ENCODE results near the gene ARID1B.

The ARID1B gene

GRCh38 chr6:157217198-157217893 is 440.2 kb downstream of the ARID1B start:
- POLR2A ChIA-PET: no interaction called here
- CTCF ChIA-PET: interaction anchor here (1.8 kb wide), 1 partner anchor 24 kb away, joined by 5 read pairs; no protein-coding TSS in a partner anchor
- TF ChIP-seq CTCF (IDR thresholded peaks at IDR 0.05; ENCODE audit: control extremely low read depth, extremely low read depth, low read depth, missing control alignments): no peak
- no peak for DNase-seq (ENCODE audit: extremely low spot score)

GRCh38 chr6:157217894-157218370 is 440.8 kb downstream of the ARID1B start:
- ChIA-PET CTCF (interaction anchor here (1.6 to 1.7 kb wide), 2 partner anchors 18 to 138 kb away, joined by 4 to 7 read pairs; no protein-coding TSS in a partner anchor), POLR2A (no interaction called here)
- TF ChIP-seq CTCF (IDR thresholded peaks at IDR 0.05; ENCODE audit: control extremely low read depth, extremely low read depth, low read depth, missing control alignments): no peak
- DNase-seq (ENCODE audit: extremely low spot score): no peak

DNA sequence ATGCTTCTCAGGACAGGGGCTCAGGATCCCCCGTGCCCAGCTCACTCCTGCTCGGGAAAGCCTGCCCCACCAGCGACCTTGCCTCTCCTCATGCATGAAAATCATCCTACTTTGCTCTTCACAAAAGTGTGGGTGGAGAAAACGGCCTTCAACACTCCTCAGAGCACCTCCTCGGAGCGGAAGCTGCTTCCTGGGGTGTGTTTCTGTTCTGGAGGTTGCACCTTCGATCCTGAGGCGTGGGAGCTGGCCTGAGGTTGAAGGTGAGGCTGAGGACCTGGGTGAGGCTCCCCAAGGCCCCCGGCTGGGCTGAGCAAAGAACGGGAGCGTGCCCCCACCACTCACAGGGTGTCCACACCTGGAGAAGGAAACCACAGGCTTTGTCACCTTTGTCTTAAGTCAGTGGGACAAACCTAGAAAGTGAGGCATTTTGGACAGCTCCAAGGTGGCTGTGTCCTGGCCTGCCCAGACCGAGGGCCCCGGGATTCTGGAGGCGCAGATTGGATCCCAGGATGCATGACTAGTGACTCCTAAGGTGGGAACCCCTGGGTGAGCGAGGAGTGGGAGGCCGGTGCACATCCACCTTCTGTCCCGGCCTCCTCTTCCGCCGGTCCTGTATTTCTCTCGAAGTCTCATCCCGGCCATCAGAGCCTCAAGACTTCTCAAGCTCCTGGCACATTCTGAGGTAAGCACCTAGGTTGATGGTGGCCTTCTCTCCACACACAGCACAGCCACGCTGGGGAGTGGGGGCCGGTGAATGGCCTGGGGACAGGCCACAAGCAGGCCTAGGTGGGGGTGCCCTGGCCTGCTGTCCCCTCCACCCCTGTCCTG is 441.4 kb downstream of the ARID1B start:
- DNase-seq (ENCODE audit: extremely low spot score): no peak
- TF ChIP-seq CTCF (IDR thresholded peaks at IDR 0.05; ENCODE audit: control extremely low read depth, extremely low read depth, low read depth, missing control alignments): no peak
- ChIA-PET POLR2A (no interaction called here), CTCF (interaction anchor here (1.6 to 1.7 kb wide), 2 partner anchors 17 to 139 kb away, joined by 4 to 7 read pairs; no protein-coding TSS in a partner anchor)

DNA sequence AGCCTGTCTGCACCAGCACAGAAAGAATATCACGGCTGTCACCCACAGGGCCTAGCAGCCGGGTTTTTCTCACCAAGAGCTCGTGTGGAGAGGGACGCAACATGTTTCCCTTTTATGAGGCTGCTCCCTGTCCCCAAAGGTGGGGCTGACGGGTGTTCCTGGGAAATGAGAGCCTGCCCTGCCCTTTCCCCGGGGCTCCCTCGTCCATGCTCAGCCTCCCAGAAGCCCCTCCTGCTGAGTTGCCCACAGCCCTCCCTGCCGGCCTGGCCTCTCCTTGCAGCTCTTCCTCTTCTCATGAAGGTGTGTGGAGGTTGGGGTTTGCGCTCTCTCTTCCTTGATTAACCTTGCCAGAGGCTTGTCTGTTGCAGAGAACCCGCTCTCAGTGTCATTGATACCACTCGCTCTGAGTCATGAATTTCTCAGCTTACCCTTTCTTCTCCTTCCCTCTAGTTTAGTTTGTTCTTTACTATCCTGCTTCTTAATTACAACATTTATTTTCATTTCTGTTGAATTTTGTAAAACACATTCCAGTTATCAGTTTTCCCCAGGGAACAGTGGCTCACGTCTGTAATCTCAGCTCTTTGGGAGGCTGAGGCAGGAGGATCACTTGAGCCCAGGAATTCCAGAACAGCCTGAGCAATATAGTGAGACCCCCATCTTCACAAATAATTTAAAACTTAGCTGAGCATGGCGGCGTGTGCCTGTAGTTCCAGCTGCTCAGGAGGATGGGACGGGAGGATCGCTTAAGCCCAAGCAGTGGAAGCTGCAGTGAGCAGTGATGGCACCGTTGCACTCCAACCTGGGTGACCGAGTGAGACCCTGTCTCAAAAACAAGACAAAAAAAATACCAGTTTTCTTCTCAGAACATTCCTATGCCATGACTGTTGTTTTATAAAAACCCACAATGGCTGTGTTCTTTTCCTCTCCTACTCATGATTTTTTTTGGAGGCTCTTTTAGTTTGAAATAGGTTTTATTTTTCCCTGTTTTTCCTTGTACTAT is 442.3 kb downstream of the ARID1B start:
- CTCF ChIA-PET: interaction anchor here (1.6 to 1.7 kb wide), 2 partner anchors 16 to 140 kb away, joined by 4 to 7 read pairs; no protein-coding TSS in a partner anchor
- POLR2A ChIA-PET: no interaction called here
- TF ChIP-seq CTCF (IDR thresholded peaks at IDR 0.05; ENCODE audit: control extremely low read depth, extremely low read depth, low read depth, missing control alignments): no peak
- DNase-seq (ENCODE audit: extremely low spot score): no peak

- no peak for TF ChIP-seq CTCF (IDR thresholded peaks at IDR 0.05; ENCODE audit: control extremely low read depth, extremely low read depth, low read depth, missing control alignments)
- ChIA-PET POLR2A (no interaction called here), CTCF (no interaction called here)
- no peak for DNase-seq (ENCODE audit: extremely low spot score)
Observed at GRCh38 chr6:157220485-157220884, 443.3 kb downstream of the ARID1B start.

Data from GM10248 (cell line).